Activated T-cell treated with anti-CD3 and anti-CD28 coated beads, Interleukin-2, amount 50 U/mL, for 1 hour (primary cell): ENCODE data around the gene VAC14.
"Not testable (repeated sequence)": the region's sequence is repeated elsewhere in the genome, so short reads cannot be mapped to it uniquely, and the experiment has no call there.

Source experiments
- DNase-seq: peaks from one replicate; pipeline ENCODE4 v3.0.0-alpha.2; 2020

The VAC14 gene

DNA sequence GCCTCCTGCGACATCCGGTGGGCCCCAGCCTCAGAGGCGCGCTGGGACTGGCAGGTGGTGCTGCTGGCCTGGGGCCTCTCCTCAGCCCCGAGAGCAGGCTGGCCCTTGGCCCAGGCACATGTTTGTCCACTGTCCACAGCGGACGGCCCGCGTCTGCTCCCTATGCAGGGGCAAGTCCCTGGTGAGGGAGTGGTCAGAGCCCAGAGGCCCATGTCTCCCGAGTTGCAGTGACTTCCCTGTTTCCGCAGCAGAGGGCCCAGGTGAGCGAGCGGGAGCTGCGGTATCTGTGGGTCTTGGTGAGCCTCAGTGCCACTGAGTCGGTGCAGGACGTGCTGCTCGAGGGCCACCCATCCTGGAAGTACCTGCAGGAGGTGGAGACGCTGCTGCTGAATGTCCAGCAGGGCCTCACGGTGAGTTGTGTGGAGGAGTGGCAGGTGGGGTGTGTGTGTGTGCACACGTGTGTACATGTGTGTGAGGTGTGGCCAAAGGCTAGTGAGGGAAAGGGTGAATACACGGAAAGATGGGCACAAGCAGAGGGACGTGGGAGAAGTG is 144.2 kb downstream of the VAC14 start:
- no peak for DNase-seq

DNA sequence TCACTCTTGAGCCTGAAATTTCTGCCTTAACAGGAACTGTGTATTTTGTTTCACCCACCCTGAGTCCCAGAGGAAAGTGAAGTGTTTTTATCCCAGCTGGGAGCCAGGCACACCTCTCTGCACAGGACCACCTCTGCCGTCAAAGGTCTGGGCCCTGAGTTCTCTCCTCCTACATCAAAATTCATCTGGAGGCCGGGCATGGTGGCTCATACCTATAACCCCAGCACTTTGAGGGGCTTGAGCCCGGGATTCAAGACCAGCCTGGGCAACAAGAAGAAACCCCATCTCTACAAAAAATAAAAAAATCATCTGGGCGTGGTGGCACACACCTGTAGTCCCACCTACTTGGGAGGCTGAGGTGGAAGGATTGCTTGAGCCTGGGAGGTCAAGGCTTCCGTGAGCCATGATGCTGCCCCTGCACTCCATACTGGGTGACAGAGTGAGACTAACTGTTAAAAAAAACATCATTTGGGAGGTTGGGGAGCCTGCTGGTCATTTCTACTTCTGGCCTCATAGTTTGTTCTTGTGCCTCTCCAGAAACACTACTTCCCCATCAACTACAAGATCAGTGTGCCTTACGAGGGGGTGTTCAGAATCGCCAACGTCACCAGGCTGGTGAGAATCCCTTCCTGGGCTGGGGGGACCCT is 144.8 kb downstream of the VAC14 start:
- no peak for DNase-seq

DNA sequence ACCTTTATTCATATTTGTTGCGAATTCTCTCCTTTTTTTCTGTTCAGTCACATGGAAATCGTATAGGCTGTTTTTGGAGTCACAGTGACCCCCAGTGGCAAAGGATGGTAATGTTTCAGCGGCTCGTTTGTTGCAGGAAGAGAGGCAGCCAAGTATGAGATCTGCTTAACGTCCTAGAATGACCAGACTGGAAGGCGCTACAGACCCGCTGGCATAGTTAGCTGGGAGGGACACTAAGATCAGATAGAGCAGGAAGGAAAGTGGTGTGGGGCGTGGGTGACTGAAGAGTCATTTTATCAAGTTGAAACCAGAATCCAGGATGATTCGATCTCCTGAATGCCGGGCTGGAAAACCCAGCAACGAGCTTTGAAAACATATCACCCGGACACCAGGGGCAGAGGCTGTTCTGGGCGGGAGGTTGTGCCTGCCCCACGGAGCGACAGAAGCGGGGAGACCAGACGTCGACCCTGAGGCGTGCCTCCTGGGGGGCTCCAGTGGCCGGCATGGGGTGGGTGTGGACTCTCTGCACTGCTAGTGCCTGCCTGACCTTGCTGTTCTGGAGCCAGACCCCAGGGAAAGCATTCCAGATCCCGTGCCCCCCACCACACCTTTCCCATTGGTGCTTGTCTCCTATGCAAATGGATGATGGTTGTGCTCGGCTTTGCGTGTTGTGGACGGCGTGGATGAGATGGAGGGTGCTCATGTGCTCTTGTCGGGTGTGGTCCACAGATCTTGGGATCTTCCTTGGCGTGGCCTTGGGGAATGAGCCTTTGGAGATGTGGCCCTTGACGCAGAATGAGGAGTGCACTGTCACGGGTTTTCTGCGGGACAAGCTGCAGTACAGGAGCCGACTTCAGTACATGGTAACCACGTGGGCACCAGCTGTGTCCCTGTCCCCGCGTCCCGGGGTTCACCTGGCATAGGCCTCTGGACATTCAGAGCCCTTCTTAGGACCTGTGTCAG is 146.9 kb downstream of the VAC14 start:
- DNase-seq = peak; percentile 81

DNA sequence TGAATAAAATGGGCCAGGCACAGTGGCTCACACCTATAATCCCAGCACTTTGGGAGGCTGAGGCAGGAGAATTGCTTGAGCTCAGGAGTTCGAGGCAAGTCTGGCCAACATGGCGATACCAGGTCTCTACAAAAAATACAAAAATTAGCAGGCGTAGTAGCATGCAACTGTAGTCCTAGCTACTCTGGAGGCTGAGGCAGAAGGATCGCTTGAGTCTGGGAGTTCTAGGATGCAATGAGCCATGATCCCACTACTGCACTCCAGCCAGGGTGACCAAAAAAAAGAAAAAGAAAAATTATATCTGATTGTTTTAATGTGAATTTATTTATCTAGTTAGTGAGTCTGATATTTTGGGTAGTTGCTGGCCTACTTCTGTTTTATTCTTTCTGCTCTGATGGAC is 147.6 kb downstream of the VAC14 start:
- DNase-seq = no peak

DNA sequence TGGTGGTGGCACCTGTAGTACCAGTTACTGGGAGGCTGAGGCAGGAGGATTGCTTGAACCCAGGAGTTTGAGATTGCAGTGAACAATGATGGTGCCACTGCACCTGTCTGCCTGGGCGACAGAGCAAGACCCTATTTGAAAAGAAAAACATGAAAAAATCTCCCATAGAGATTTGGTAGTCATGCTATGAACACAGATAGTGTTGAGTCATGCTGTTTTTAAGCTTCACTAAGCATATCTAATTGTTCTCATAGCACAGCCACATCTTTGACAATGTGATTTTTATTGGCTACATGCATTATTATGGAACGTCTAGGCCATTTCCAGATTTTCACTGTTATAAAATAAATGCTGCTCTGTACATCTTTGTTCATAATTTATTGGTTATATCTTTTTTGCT is 148.6 kb downstream of the VAC14 start:
- DNase-seq = no peak

DNA sequence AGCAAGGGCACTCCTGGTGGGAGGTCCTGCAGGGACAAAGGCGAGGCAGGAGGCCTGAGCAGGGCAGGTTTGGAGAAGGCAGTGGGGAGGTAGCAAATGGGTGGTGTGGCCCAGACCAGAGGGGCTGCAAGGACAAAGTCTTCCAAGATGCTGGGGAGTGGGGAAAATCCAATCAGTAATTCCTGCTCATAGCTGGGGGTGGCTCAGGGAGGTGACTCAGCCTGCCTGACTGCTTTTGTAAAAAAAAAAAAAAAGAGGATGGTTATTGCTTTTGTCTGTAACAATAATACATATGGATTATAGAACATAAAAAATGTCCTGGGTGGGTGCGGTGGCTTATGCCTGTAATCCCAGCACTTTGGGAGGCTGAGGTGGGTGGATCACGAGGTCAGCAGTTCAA is 149.4 kb downstream of the VAC14 start:
- no peak for DNase-seq

DNA sequence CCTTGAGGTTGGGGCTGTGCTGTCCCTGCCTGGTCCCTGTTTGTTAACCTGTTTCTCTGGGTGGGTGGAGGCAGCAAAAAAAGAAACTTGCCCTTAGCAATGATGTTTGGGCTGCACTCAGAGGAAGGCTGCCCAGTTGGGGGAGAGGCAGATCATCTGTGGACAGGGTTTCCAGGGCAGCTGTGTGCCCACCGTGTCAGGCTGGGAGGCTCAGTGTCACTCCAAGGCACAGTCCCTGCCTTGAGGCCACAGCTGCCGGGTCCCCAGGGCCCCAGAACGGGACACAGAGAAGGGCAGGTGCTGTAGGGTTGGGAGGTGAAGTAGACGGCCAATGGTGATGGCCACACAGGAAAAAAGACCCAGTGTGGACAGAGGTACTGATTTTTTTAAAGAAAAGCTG is 150.7 kb downstream of the VAC14 start:
- no peak for DNase-seq

DNA sequence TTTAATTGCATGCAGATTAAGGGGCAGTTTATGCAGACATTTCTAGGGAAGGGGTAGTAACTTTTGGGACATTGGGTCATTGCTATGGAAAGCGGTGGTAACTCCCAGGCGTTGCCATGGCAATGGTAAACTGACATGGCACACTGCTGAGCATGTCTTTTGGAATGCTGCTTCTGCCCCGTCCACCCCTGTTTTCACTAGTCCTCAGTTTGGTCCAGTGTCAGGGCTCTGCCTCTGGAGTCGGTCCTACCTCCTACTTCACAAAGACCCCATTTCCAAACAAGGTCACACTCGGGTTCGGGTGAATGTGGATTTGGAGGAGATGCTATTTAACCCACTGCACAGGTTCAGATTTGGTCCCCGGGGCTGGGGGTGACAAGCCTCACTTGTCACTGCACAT is 151.7 kb downstream of the VAC14 start:
- no peak for DNase-seq

DNA sequence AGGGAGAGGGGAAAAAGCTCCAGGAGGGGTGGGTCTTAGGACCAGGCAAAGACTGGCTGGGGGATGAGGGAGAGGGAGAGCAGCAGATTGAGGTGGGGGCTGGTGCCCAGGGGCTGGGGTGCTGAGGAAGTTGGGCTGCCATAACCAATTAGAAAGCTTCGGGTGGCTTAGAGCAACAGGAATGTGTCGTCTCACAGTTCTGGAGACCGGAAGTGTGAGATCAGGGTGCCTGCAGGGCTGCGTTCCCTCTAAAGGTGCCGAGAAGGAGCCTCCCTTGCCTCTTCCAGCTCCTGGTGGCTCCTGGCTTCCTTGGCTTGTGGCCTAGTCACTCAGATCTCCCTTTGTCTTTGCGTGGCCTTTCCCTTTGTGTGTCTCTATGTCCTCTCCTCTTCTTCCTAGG is 152.4 kb downstream of the VAC14 start:
- DNase-seq = no peak

DNA sequence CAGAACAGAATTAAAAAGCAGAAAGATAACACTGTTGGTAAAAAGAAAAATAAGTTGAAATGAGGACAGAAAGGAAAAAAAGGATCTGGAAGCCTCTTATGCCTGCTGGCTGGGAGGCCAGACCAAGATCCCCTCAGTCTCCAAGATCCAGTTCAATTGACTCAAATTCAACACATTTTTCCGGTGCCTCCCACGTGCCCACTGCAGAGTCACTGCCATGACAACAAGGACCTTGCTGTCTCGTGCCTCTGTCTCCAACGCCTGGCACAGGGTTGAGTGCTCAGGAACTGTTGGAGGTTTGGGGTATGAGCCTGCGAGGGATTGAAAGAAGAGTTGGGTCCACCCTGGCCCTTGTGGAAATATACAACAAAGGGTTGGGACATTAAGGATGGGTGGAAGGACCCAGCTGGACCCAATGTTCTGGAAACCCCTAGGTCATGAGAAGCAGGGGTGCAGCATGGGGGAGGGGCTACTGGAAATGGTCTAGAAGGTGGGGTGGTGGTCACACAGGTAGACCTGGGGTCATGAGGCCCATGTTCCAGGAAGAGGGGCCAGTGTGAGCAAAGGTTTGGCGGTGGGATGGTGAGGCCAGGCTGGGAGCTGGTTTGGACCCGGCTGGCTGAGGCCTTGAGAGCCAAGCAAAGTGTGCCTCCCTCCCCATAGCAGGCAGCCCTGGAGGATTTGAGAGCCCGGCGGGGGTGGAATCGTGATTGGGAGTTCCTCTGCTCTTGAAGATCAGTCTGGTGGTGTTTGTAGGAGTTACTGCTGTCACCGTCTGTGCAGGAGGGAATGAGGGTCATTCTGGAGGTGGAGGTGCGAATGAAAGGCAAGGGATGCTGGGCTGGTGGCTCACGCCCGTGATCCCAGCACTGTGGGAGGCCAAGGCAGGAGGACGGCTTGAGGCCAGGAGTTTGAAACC is 153.3 kb downstream of the VAC14 start:
- DNase-seq = no peak

DNA sequence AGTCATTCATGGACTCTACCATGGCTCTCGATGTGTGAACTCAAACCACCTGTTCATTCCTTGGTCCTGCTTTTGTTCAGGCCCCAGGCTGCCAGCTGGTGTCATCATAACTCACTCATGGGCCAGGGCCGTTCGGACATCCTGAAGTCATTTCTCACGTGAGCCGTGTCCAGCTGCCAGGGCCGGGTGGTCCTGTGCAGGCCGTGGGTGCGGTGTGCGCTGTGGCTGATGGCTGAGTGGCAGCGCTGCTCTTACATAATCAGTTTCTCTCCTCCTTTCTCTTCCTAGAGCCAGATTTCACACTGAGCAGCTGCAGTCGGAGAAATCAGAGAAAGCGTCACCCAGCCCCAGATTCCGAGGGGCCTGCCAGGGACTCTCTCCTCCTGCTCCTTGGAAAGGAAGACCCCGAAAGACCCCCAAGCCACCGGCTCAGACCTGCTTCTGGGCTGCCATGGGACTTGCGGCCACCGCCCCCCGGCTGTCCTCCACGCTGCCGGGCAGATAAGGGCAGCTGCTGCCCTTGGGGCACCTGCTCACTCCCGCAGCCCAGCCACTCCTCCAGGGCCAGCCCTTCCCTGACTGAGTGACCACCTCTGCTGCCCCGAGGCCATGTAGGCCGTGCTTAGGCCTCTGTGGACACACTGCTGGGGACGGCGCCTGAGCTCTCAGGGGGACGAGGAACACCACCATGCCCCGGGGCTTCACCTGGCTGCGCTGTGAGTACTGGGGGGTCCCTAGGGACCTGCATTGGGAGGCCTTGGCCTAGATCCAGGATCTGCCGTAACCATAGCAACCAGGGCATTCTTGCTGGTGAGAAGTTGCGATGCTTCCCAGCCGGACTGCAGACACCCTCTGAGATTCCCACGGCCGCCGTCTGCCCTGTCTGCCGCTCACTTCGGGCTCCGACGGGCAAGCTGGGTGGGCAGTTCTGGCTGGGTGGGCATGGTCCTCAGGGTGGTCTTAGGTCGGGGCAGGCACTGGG is 154.4 kb downstream of the VAC14 start, which contains the start of gene IL34:
Gene IL34 (plus strand): TSS at position 300 of the 982 bp plus-strand sequence. CDS start 389 bp downstream, at position 689.
- DNase-seq = no peak

DNA sequence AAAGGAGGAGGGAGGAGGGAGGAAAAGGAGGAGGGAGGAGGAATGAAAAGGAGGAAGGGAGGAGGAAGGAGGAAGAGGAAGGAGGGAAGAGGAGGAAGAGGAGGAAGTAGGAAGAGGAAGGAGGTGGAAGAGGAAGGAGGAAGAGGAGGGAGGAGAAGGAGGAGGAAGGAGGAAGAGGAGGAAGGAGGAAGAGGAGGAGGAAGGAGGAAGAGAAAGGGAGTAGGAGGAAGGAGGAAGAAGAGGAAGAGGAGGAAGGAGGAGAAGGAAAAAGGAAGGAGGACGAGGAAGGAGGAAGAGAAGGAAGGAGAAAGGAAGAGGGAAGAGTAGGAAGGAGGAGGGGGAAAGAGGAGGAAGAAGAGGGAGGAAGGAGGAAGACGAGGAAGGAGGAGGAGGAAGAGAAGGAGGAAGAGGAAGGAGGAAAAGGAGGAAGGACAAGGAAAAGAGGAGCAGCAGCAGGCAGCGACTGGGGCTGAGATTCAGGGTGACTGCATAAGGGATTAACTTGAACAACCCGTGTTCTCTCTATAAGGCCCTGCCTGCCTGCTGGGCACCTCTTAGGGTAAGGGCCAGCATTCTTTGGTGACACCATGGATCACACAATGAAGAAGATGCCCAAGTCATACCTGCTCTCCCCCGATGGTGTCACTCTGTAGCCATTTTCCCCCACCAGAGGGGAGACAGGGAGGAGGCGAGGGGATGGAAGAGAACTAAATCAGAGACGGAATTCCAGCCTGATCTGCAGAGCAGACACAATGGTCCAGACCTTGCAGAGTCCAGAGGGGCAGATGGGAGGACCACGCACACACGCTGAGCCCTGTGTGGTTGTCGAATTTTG is 156.0 kb downstream of the VAC14 start:
- no peak for DNase-seq

DNA sequence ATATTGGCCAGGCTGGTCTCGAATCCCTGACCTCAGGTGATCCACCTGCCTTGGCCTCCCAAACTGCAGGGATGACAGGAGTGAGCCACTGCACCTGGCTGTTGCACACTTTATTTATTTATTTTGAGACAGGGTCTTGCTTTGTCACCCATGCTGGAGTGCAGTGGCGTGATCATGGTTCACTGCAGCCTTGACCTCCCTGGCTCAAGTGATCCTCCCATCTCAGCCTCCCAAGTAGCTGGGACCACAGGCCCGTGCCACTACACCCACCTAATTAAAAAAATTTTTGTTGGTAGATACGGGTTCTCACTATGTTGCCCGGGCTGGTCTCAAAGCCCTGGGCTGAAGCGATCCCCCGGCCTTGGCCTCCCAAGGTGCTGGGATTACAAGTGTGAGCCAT is 157.7 kb downstream of the VAC14 start:
- not testable (repeated sequence) for DNase-seq

DNA sequence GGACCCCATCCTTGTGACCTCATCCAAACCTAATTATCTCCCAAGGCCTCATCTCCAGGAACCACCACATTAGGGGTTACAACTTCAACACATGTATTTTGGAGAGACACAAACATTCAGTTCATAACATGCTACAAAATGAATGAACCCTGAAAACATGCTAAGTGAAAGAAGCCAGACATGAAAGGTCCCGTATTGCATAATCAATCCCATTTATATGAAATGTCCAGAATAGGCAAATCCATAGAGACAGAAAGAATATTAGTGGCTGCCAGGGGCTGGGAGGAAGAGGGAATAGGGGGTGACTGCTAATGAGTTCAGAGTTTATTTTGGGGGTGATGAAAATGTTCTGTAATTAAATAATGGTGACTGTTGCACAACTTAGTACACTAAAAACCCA is 158.3 kb downstream of the VAC14 start:
- no peak for DNase-seq

DNA sequence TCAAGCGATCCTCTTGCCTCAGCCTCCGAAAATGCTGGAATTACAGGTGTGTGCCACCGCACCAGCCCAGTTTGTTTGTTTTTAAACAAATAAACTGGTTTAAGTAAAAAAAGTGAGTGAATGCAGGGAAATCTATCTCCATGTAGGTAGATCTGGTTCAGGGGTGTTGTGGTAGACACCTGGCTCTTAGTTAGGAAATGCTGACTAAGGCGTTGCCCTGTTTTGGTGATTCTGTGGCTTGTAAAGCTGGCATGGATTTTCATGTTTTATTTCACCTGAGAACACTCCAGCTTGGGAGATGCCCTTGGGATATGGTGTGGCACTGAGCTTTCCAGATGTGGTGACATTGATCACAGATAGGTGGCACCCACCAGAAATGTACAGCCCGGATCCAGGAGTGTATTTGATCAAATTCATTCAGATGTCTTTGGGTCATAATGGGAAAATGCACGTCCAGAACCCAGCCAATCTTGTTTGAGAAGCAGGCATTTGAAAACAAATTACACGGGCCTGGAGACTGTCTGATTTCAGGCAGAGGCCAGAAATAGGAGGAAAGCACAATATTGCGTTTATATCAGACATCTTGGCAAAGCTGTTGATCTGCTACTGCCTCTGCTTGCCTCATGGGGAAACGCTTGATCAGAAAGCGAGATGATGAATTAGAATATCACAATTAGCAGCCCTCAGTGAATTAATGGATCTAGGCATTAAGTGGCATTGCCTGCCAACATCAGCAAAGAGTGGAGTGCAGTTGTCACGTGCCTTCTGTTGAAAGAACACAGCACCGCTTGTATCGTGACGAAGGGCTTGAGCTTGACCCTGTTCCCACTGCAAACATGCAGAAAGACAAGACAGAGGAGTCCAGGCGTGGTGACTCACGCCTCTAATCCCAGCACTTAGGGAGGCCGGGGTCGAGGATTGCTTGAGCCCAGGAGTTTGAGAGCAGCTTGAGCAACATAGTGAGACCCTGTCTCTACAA is 161.9 kb downstream of the VAC14 start:
- DNase-seq = no peak
